ENCODE data around the gene SLC13A5. TPM values are rescaled to one million over a fixed set of nuclear protein-coding genes. Genes with fewer than 3 reads are reported as not detected.

Gene SLC13A5
- total RNA-seq, 1 experiment from 2014 or later: not detected

GRCh38 chr17:6639586-6640535 is 73.3 kb downstream of the SLC13A5 start:
- no peak for TF ChIP-seq CTCF (IDR thresholded peaks at IDR 0.05; ENCODE audit: unreplicated experiment)
- DNase-seq (ENCODE audit: unreplicated experiment): peak; percentile 20
- Mint-ChIP-seq H3K27ac (ENCODE audit: low read depth, unreplicated experiment) (peak overlapping the region; percentile 96), H3K36me3 (ENCODE audit: insufficient read depth, unreplicated experiment) (peaks cover 57% of the 10 kb centered on the region), H3K9me3 (ENCODE audit: unreplicated experiment) (no peaks in the 10 kb centered on the region), H3K4me3 (ENCODE audit: unreplicated experiment) (peak overlapping the region; percentile 96), H3K4me1 (ENCODE audit: insufficient read depth, unreplicated experiment) (peaks cover 19% of the 10 kb centered on the region), H3K27me3 (ENCODE audit: insufficient read depth, unreplicated experiment) (no peaks in the 10 kb centered on the region)
- ChIA-PET POLR2A (interaction anchor here (0.6 to 3.9 kb wide), 16 partner anchors 11 to 618 kb away, joined by 3 to 57 read pairs (median 5); partner anchors contain the start of genes C17orf100, MED31, PIMREG and RNASEK), CTCF (interaction anchor here (0.5 to 2.1 kb wide), 5 partner anchors 9 to 1122 kb away, joined by 3 to 9 read pairs (median 3); no protein-coding TSS in a partner anchor)
- BruUV-seq (replicated peaks): no TSS peak
- intact Hi-C loops (cut with micrococcal nuclease): loop anchor here (1.0 to 2.0 kb wide), 2 partner anchors 85 to 169 kb away; no protein-coding TSS in a partner anchor

- TF ChIP-seq CTCF (IDR thresholded peaks at IDR 0.05; ENCODE audit: unreplicated experiment): no peak
- Mint-ChIP-seq H3K36me3 (ENCODE audit: insufficient read depth, unreplicated experiment) (peaks cover 59% of the 10 kb centered on the region), H3K9me3 (ENCODE audit: unreplicated experiment) (no peaks in the 10 kb centered on the region), H3K4me3 (ENCODE audit: unreplicated experiment) (peak overlapping the region; percentile 96), H3K4me1 (ENCODE audit: insufficient read depth, unreplicated experiment) (peaks cover 18% of the 10 kb centered on the region), H3K27ac (ENCODE audit: low read depth, unreplicated experiment) (peak overlapping the region; percentile 96), H3K27me3 (ENCODE audit: insufficient read depth, unreplicated experiment) (no peaks in the 10 kb centered on the region)
- CTCF ChIA-PET: interaction anchor here (0.5 to 2.1 kb wide), 4 partner anchors 9 to 1121 kb away, joined by 3 to 9 read pairs (median 3); no protein-coding TSS in a partner anchor
- no peak for DNase-seq (ENCODE audit: unreplicated experiment)
- POLR2A ChIA-PET: interaction anchor here (0.6 to 3.9 kb wide), 5 partner anchors 9 to 177 kb away, joined by 3 to 57 read pairs (median 19); partner anchors contain the start of genes C17orf100 and MED31
- BruUV-seq (replicated peaks): no TSS peak
- intact Hi-C loops (cut with micrococcal nuclease): no loop called here
Observed at GRCh38 chr17:6639014-6639585, 74.1 kb downstream of the SLC13A5 start.

GRCh38 chr17:6638046-6638908 is 74.9 kb downstream of the SLC13A5 start:
- no peak for TF ChIP-seq CTCF (IDR thresholded peaks at IDR 0.05; ENCODE audit: unreplicated experiment)
- POLR2A ChIA-PET: interaction anchor here (0.7 kb wide), 2 partner anchors 8 to 366 kb away, joined by 3 to 6 read pairs; no protein-coding TSS in a partner anchor
- DNase-seq (ENCODE audit: unreplicated experiment): no peak
- H3K9me3 Mint-ChIP-seq (ENCODE audit: unreplicated experiment): no peaks in the 10 kb centered on the region
- H3K4me3 Mint-ChIP-seq (ENCODE audit: unreplicated experiment): peak overlapping the region; percentile 96
- H3K27ac Mint-ChIP-seq (ENCODE audit: low read depth, unreplicated experiment): peak overlapping the region; percentile 96
- peaks cover 18% of the 10 kb centered on the region for H3K4me1 Mint-ChIP-seq (ENCODE audit: insufficient read depth, unreplicated experiment)
- H3K27me3 Mint-ChIP-seq (ENCODE audit: insufficient read depth, unreplicated experiment): no peaks in the 10 kb centered on the region
- CTCF ChIA-PET: interaction anchor here (0.6 to 2.1 kb wide), 2 partner anchors 166 to 383 kb away, joined by 3 to 9 read pairs; no protein-coding TSS in a partner anchor
- H3K36me3 Mint-ChIP-seq (ENCODE audit: insufficient read depth, unreplicated experiment): peaks cover 59% of the 10 kb centered on the region
- intact Hi-C loops (cut with micrococcal nuclease): no loop called here
- BruUV-seq (replicated peaks): no TSS peak

All from MCF 10A (cell line).